ENCODE results near the gene LGALS16.

Gene LGALS16

GRCh38 chr19:39631626-39632025 lies 24.1 kb upstream of the LGALS16 start:
- FAIRE-seq, result no peak
- DNase-seq (ENCODE audit: insufficient read length, low spot score), result no peak
- TF ChIP-seq CTCF (IDR thresholded peaks at IDR 0.05; ENCODE audit: insufficient read depth, missing control alignments), result no peak

DNA sequence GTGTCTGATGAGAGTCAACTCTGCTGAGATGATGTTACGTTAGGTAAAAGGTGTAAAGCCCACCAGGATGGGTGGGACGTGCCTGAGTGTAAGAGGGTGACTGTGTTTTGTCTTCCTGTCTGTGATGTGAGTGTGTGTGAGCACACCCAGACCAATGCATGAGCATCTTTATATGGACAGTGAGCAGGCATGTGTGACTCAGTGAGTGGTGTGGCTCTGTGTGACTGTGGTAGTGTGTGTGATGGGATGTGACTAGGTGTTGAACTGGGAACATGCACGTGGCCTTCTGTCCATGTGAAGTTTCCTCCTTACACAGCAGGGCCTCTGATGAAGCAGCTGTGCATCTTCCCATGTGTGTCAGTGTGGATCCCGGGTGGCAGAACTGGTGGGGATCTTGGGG lies 17.8 kb upstream of the LGALS16 start:
- DNase-seq (ENCODE audit: insufficient read length, low spot score) (no peak), FAIRE-seq (no peak)
- TF ChIP-seq CTCF (IDR thresholded peaks at IDR 0.05; ENCODE audit: insufficient read depth, missing control alignments), result no peak

- DNase-seq (ENCODE audit: insufficient read length, low spot score) (no peak), FAIRE-seq (no peak)
- TF ChIP-seq CTCF (IDR thresholded peaks at IDR 0.05; ENCODE audit: insufficient read depth, missing control alignments), result no peak
These were observed 13.9 kb upstream of the LGALS16 start for GRCh38 chr19:39641773-39642172.

DNA sequence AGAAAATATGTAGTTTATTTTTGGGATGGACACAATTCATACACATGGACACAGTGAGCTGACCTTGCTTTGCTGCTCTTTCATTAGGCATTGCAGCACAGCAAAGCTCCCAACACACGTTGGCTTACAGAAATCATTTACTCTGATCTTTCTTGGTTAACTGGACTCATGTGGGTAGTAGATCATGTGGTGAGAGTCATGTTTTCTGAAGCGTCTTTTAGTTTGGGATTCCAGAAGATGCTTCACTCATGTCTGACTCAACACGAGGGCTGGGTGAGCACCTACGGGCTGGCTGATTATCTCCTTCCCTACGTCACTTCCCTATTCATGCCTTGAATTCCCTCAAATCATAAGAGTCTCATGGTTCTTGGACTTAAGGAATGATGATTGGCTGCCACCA lies 12.1 kb upstream of the LGALS16 start:
- DNase-seq (ENCODE audit: insufficient read length, low spot score), result no peak
- TF ChIP-seq CTCF (IDR thresholded peaks at IDR 0.05; ENCODE audit: insufficient read depth, missing control alignments), result no peak
- FAIRE-seq, result no peak

GRCh38 chr19:39645800-39646411 lies 9.8 kb upstream of the LGALS16 start:
- FAIRE-seq (no peak), DNase-seq (ENCODE audit: insufficient read length, low spot score) (no peak)
- TF ChIP-seq CTCF (IDR thresholded peaks at IDR 0.05; ENCODE audit: insufficient read depth, missing control alignments), result no peak

- DNase-seq (ENCODE audit: insufficient read length, low spot score), result no peak
- TF ChIP-seq CTCF (IDR thresholded peaks at IDR 0.05; ENCODE audit: insufficient read depth, missing control alignments), result no peak
- FAIRE-seq, result no peak
These were observed 7.8 kb upstream of the LGALS16 start for GRCh38 chr19:39647918-39648317.

DNA sequence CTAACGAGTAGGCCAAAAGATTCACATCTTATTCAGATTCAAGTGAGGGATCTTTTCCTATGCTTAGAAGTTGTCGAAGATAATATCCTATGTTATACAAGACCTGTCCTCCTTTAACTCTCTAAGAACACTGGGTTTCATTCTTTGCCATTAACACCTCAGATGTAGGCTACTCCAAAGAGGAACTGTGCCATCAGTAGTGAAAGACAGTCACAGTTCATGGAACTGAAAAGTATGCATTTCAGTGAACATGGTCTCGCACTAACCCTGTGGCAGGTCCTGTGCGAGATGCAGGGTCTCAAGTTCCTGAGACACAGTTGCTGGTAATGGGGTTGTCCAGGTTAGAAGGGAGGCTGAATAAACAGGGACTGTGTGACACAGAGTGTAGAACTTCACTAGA lies 4.1 kb downstream of the LGALS16 start:
- FAIRE-seq (no peak), DNase-seq (ENCODE audit: insufficient read length, low spot score) (no peak)
- no peak for TF ChIP-seq CTCF (IDR thresholded peaks at IDR 0.05; ENCODE audit: insufficient read depth, missing control alignments)

Measured in D721Med (cell line).